NCI-H226 (cell line): Measurements from ENCODE around the gene GPX2.

ENCODE experiments used
- DNase-seq: peaks from one replicate; pipeline ENCODE4 v3.0.0-alpha.2; 2015

GPX2 gene

GRCh38 chr14:64942531-64943111 is at the start of gene GPX2:
TSS of gene GPX2 (minus strand) at chr14:64942745. CDS start at chr14:64942726, 19 bp downstream.
- no peak for DNase-seq

- DNase-seq = no peak
These were observed 48.4 kb upstream of the GPX2 start for GRCh38 chr14:64990939-64991338.

- no peak for DNase-seq
These were observed 47.8 kb upstream of the GPX2 start for GRCh38 chr14:64990296-64990695.

GRCh38 chr14:64987438-64987767 is 44.9 kb upstream of the GPX2 start:
- DNase-seq = no peak

- DNase-seq = peak; percentile 97
These were observed 44.3 kb upstream of the GPX2 start, which contains the start of gene FNTB for GRCh38 chr14:64986648-64987437. TSS of gene FNTB (plus strand) at chr14:64986895. CDS start at chr14:64986954, 59 bp downstream.

GRCh38 chr14:64983439-64984310 is 41.1 kb upstream of the GPX2 start:
- no peak for DNase-seq

- DNase-seq = no peak
These were observed 37.0 kb upstream of the GPX2 start for GRCh38 chr14:64979336-64980074.

GRCh38 chr14:64974563-64974962 is 32.0 kb upstream of the GPX2 start:
- DNase-seq = no peak

GRCh38 chr14:64973826-64974225 is 31.3 kb upstream of the GPX2 start:
- DNase-seq = no peak

GRCh38 chr14:64973026-64973442 is 30.5 kb upstream of the GPX2 start:
- DNase-seq = no peak

GRCh38 chr14:64971943-64972791 is 29.6 kb upstream of the GPX2 start, which contains the start of gene RAB15:
TSS of gene RAB15 (minus strand) at chr14:64972336. CDS start at chr14:64972076, 260 bp downstream.
- no peak for DNase-seq

- DNase-seq = no peak
These were observed 29.0 kb upstream of the GPX2 start for GRCh38 chr14:64971491-64971942.

GRCh38 chr14:64970776-64971477 is 28.4 kb upstream of the GPX2 start:
- peak; percentile 41 for DNase-seq

- no peak for DNase-seq
These were observed 27.5 kb upstream of the GPX2 start for GRCh38 chr14:64970041-64970440.

- DNase-seq = no peak
These were observed 26.1 kb upstream of the GPX2 start for GRCh38 chr14:64968651-64969050.

GRCh38 chr14:64968167-64968566 is 25.6 kb upstream of the GPX2 start:
- no peak for DNase-seq

GRCh38 chr14:64966976-64967375 is 24.4 kb upstream of the GPX2 start:
- no peak for DNase-seq

- no peak for DNase-seq
These were observed 22.9 kb upstream of the GPX2 start for GRCh38 chr14:64965356-64966000.

- no peak for DNase-seq
These were observed 21.1 kb upstream of the GPX2 start for GRCh38 chr14:64963611-64964010.

GRCh38 chr14:64960762-64961276 is 18.3 kb upstream of the GPX2 start:
- DNase-seq = no peak
